ENCODE measurements around the gene ZSCAN18. TPM values are rescaled to one million over a fixed set of nuclear protein-coding genes. Genes with fewer than 3 reads are reported as not detected.

The ZSCAN18 gene
- total RNA-seq, 1 experiment from 2014 or later, result 59.5 TPM

DNA sequence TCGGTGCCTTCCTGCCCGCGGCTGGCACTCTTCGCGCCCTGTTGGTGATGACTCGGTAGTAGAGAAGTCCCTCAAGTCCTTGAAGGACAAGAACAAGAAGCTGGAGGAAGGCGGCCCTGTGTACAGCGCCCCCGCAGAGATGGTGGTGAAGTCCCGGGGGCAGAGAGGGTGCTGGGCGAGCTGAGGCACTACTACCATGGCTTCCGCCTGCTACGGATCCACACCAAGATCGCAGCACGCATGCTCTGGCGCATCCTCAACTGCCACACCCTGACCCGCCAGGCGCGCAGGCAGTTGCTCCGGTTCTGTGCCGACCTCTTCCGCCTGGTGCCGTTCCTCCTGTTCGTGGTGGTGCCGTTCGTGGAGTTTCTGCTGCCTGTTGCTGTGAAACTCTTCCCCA lies 53.1 kb downstream of the ZSCAN18 start:
- no peak for DNase-seq (ENCODE audit: low read depth)

DNA sequence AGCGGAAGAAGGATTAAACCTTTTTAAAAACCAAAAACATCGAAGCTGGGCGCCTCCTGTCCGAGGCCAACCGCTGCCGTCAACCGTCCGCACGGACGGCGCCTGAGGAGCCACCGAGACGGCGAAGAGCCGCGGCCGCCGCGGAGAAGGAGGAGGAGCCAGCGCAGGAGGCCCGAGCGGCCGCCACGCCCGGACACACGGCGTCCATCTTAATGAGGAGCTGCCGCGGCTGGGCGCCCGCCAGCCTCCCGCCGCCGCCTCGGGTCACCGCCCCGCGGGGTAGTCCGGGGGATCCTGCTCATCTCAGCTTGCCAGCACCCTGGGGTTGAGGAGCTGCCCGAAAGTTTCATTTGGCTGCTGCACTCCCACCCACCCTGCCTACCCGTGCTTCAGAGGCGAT lies 53.6 kb downstream of the ZSCAN18 start:
- DNase-seq (ENCODE audit: low read depth), result no peak

DNA sequence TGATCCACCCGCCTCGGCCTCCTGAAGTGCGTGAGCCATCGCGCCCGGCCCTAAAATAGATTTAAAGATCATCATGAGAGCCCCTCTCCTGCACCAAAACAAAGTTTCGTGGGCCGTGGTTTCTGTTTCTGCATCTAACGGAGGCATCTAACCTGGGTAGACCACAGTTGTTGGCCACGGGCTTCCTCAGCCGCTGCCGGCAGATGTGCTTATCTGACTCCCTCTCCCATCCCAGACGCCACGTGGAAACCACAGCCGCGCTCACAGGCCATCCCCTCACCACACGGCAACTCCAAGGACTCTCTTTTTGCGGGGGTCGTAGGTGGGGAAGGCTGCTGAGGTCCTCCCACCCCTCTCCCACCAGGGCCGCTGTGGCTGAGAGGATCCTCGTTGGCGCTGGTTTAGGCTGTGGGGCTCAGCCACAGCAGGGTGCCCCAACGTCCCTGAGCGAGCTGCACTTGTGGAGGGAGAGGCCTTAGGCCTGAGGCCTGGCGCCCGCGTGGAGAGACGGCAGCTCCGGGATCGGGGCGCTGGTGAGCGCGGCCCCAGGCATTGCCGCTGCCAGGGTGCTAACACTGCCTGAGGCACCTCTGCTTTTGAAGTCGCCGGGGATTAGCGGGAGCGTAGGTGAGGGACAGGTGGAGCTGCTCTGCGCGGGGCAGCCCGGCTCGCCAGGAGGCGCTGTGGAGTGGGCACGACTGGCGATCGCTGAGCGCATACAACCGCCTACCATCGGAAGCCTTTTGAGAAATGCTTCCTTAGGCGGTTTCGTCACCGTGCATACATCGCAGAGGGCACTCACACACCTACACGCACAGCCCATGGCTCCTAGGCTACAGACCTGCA lies 55.3 kb downstream of the ZSCAN18 start:
- no peak for DNase-seq (ENCODE audit: low read depth)

DNA sequence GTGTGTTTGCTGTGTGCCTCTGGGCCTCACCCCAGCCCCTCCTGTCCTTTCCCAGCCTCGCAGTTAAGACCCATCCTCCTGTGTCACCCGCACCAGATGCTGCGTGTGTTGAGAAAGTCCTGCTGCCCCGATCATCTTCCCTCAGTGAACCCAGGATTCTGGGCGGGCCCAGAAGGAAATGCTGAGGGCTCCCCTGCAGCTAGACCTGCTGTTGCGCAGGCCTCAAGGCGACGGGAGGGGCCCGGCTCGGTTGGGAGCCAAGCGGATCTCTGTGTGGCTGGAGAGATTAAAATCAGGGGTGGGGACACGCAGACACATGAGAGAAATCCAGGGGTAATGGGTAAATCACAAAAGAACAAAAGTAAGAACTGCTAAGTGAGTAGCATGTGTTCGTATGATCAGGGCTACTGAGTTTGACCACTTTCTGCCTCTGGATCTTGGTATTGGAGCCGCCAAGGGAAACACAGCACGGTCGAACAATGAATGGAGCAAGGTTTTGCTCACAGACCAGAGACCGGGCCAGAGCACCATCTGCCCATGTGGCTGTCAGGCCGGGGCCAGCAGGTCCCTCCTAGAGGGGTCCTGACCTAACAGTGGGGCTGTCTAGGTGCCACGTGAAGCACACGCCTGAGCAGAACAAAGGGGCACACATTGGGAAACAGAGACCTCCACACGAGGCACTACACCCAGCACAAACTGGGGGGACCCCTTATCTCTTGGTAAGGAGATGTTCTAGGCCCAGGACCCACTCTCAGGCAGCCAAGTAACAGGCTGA lies 57.1 kb downstream of the ZSCAN18 start:
- DNase-seq (ENCODE audit: low read depth), result no peak

DNA sequence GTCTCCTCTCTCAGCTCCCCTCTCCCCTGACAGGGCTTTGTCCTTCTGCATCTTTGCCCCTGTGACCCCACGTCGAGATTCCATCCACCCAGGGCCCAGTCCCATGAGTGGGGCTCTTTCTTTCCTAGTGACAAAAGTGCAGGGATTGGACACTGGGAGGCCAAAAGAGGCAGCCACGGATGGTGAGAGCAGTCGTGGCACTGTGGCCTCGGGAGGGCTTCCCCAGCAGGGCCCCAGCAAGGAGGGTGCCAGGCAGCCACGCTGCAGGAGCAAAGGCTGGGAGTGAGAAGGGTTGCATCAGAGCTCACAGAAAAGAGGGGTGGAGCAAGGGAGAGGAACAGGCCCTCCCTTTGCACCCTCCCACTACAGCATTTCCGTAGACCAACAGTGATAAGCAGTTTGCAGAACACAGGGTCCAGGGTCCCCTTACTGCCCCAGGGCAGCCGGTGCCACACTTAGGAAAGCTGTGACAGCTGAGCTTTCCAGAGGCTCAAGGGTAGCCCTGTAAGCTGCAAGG lies 59.3 kb downstream of the ZSCAN18 start:
- DNase-seq (ENCODE audit: low read depth), result no peak

DNA sequence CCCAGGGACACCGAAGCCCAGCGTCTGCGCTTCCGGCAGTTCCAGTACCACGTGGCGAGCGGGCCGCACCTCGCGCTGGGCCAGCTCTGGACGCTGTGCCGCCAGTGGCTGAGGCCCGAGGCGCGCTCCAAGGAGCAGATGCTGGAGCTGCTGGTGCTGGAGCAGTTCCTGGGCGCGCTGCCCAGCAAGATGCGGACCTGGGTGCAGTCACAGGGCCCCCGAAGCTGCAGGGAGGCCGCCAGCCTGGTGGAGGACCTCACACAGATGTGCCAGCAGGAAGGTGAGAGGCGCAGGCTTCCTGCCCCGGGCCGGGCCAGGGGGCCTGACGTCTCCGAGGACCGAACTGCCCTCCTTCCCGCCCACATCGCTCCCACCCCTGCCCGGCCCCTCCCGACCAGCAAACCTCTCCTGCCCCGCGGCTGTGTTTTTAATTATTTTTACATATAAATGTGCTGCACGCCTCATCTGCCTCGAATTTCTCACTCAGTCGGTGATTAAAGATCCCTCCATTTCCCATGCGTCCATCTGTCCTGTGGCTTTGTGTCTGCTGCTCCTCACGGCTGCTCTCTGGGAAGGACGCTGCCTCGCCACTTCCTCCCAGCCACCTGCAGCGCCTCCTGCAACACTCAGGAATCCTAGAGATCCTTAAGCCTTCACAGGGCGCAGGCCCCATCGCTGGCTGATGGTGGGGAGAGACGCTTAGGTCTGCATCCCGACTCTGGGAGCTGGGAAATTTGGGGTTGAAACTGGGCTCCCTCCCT lies 59.9 kb downstream of the ZSCAN18 start:
- DNase-seq (ENCODE audit: low read depth), result no peak

DNA sequence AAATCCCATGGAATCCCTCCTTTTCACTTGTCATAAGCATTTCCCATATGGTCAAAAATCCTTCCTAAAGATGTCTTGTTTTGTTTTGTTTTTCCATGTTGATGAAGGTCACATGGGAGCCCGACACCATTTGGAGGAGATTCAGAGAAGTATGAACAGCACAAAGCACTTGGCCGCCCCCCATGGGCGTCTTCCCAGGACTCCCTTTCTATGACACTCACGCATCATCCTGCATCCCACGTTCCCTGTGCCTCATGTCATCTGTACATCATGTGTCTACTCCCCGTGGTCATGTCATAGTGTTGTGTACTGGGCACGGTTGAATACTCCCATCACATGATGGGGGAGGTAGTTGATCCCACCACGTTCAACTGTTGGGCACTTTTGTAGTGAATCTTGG lies 62.2 kb downstream of the ZSCAN18 start:
- DNase-seq (ENCODE audit: low read depth), result no peak

DNA sequence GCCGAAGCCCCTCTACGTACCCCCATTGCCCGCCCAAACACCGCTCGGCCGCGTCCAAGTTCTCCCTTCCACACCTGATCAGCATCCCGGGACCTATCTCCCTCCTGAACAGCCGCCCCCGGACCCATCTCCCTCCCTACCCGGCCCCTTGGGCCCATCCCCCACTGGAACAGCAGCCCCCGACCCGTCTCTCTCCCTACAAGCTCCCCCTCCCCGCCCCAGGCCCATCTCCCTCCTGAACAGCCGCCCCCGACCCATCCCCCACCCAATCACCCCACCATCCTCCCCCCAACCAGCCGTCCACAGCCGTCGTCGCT lies 63.6 kb downstream of the ZSCAN18 start:
- DNase-seq (ENCODE audit: low read depth), result no peak

Other genes starting within 250 kb of the ZSCAN18 start
- gene ZNF587, start 248.4 kb downstream of the ZSCAN18 start, total RNA-seq (2014; rRNA removed), result 6.9 and 11.5 TPM in 2 replicates
- gene ZNF814, start 209.2 kb downstream of the ZSCAN18 start, total RNA-seq (2014; rRNA removed), result 4.9 and 6.9 TPM in 2 replicates
- gene ZNF417, start 181.6 kb downstream of the ZSCAN18 start, total RNA-seq (2014; rRNA removed), result 9.3 and 10.8 TPM in 2 replicates
- gene ZNF418, start 162.8 kb downstream of the ZSCAN18 start, total RNA-seq (2014; rRNA removed), result 1.5 and 2.4 TPM in 2 replicates
- gene ZNF256, start 150.5 kb downstream of the ZSCAN18 start, total RNA-seq (2014; rRNA removed), result 2.9 and 3.7 TPM in 2 replicates
- gene C19orf18, start 123.7 kb downstream of the ZSCAN18 start, total RNA-seq (2014; rRNA removed), result not detected in 2 replicates
- 13.9 and 15.6 TPM in 2 replicates for gene ZNF606, start 95.4 kb downstream of the ZSCAN18 start, total RNA-seq (2014; rRNA removed)
- gene ZSCAN1, start 64.2 kb downstream of the ZSCAN18 start, total RNA-seq (2014; rRNA removed), result not detected in 2 replicates
- gene ZNF135, start 38.9 kb downstream of the ZSCAN18 start, total RNA-seq (2014; rRNA removed), result 0.83 and 1.4 TPM in 2 replicates
- 10.5 and 11.8 TPM in 2 replicates for gene ZNF329, start 52.6 kb upstream of the ZSCAN18 start, total RNA-seq (2014; rRNA removed)
- 12.2 and 12.7 TPM in 2 replicates for gene ZNF274, start 84.8 kb upstream of the ZSCAN18 start, total RNA-seq (2014; rRNA removed)
- 43.8 and 49.2 TPM in 2 replicates for gene ZNF544, start 130.7 kb upstream of the ZSCAN18 start, total RNA-seq (2014; rRNA removed)
- 4.5 and 6.2 TPM in 2 replicates for gene ZNF8, start 180.7 kb upstream of the ZSCAN18 start, total RNA-seq (2014; rRNA removed)
- gene ERVK3-1, start 207.1 kb upstream of the ZSCAN18 start, total RNA-seq (2014; rRNA removed), result 52.8 and 59.9 TPM in 2 replicates
- 2.6 and 3.5 TPM in 2 replicates for gene ZSCAN22, start 228.8 kb upstream of the ZSCAN18 start, total RNA-seq (2014; rRNA removed)